ENCODE measurements around the gene ADNP.

Gene ADNP

GRCh38 chr20:50932016-50932485 lies 814 bp upstream of the ADNP start:
- no peak for DNase-seq (ENCODE audit: low read depth)

DNA sequence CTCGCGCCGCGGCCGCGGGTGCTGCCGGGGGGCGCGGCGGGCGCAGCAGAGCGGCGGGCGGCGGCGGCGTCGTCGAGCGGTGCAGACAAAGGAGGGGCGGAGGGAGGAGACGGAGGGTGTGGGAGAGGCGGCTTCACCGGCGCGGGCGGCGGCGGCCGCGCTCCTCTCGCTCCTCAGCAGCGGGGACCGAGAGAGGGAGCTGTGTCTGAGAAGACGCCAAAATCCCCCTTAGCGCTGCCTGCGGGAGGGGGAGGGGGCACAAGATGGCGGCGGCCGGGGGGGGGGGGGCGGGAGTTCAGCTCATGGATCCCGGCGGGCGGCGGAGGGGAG lies 296 bp downstream of the ADNP start:
- DNase-seq (ENCODE audit: low read depth) = no peak

GRCh38 chr20:50930139-50930975 lies 880 bp downstream of the ADNP start:
- no peak for DNase-seq (ENCODE audit: low read depth)

- peak; percentile 97 for DNase-seq (ENCODE audit: low read depth)
Observed at GRCh38 chr20:50929299-50930138, 1.7 kb downstream of the ADNP start.

DNA sequence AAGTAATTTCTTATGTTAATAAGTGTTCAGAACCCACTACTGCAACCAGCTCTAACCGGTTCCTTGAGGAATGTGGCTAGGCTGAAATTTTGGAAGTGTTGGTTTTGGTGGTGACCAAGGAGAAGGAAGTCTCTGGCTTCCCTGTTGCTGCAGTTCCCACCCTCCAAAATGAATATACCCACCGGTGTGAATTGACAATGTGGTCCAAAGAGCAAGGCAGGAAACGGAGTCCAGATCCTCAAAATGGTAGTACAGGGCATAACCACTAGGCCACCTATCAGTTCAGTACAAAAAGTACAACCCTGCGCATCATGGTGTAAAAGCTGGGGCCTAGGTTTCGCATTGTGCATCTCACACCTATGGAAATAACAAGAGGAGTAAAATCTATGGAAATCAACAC lies 2.8 kb downstream of the ADNP start:
- no peak for DNase-seq (ENCODE audit: low read depth)

- DNase-seq (ENCODE audit: low read depth) = no peak
Observed at GRCh38 chr20:50926530-50926929, 4.7 kb downstream of the ADNP start.

GRCh38 chr20:50924261-50924920 lies 6.8 kb downstream of the ADNP start:
- DNase-seq (ENCODE audit: low read depth) = no peak

- no peak for DNase-seq (ENCODE audit: low read depth)
Observed at GRCh38 chr20:50921803-50922501, 9.3 kb downstream of the ADNP start.

DNA sequence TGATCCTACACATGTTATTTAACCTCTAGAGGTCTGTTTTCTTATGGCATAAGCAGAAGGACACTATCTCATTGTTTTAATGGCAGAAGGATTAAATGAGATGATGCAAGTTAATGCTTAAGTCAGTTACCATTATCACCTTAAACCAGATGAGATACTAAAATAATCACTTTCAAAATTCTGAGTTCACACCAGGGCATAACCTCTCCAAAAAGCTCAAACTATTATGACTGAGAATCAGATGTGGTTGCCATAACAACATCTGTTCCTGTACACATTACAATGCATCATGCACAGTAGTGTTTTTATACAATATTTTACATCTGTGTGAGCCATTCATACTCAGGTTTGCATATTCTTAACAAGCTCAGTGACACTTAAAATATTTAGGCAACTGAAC lies 10.2 kb downstream of the ADNP start:
- DNase-seq (ENCODE audit: low read depth) = no peak

DNA sequence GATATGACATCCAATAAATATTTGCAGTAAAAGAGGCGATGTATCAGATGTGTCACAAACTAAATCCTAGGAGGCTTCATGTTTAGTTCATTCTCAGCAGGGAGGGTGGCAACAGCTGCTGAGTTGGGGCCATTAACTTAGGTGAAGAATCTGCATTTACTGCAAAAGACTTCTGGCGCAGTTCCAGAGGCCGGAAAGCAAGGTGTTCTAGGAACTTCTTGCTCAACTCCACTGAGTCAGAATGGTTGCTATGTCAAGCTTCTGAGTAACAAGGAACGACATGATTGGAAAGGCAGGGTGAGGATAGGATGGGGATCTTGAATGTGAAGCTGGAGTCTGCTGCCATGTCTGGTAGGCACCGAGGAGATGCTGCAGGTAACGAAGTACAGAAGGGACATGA lies 11.7 kb downstream of the ADNP start:
- peak; percentile 58 for DNase-seq (ENCODE audit: low read depth)

DNA sequence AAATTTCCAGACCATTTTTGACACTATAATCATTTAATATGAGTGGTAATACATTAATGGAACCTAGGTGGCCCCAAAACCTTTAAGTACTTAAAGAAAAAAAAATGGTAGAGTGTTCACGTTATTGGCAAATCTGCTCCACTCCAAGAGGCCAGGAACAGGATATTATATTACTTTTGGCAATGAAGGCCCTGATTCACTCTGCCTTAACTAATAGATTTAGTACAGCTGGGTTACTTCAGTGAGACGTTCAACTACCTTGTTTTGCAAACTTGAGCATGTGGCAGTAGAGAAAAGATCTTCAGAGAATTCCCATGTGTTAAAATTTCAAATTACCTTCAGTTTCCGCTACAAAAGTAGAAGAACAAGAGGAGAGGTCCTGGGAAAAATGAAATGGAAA lies 12.8 kb downstream of the ADNP start:
- peak; percentile 48 for DNase-seq (ENCODE audit: low read depth)

GRCh38 chr20:50916934-50917333 lies 14.3 kb downstream of the ADNP start:
- no peak for DNase-seq (ENCODE audit: low read depth)

- DNase-seq (ENCODE audit: low read depth) = no peak
Observed at GRCh38 chr20:50916257-50916656, 15.0 kb downstream of the ADNP start.

GRCh38 chr20:50915424-50915823 lies 15.8 kb downstream of the ADNP start:
- DNase-seq (ENCODE audit: low read depth) = no peak

DNA sequence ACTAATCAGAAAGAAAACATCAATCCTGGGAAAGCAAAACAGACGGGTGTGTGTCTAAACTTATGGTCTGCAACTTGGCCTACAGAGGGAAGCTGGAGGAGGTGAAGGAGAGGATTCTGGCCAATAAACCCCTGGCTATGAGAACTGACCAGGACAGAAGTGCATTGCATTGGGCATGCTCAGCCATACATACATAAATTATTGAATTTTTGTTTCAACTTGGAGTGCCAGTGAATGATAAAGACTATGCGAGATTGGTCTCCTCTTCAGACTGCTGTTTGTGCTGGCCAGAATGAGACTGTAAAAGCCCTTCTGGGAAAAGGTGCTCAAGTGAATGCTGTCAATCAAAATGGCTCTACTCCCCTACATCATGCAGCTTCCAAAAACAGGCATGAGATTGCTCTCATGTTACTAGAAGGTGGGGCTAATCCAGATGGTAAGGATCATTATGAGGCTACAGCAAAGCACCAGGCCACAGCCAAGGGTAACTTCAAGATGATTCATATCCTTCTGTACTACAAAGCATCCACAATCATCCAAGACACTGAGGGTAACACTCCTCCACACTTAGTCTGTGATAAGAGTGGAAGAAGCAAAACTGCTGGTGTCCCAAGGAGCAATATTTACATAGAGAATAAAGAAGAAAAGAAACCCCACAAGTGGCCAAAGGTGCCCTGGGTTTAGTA lies 17.4 kb downstream of the ADNP start:
- DNase-seq (ENCODE audit: low read depth) = peak; percentile 59

- DNase-seq (ENCODE audit: low read depth) = no peak
Observed at GRCh38 chr20:50911716-50912115, 19.5 kb downstream of the ADNP start.

- peak; percentile 77 for DNase-seq (ENCODE audit: low read depth)
Observed at GRCh38 chr20:50911030-50911429, 20.2 kb downstream of the ADNP start.

GRCh38 chr20:50909413-50909812 lies 21.8 kb downstream of the ADNP start:
- DNase-seq (ENCODE audit: low read depth) = no peak

DNA sequence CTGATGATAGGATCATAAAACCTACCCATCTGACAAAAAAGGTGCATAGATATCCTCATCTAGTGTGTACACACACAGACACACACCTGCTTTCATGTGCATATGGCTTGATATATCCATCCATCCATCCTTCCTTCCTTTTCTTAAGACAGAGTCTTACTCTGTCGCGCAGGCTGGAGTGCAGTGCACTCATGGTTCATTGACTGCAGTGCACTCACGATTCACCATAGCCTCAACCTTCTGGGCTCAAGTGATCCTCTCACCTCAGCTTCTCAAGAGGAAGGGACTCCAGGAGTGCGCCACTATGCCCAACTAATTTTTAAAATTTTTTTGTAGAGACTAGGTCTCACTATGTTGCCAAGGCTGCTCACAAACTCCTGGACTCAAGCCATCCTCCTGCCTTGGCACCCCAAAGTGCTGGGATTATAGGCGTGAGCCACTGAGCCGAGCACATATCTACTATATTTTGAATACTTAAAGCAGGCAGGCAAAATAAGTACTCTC lies 27.1 kb downstream of the ADNP start:
- DNase-seq (ENCODE audit: low read depth) = no peak

GRCh38 chr20:50903353-50904051 lies 27.7 kb downstream of the ADNP start:
- DNase-seq (ENCODE audit: low read depth) = no peak

GRCh38 chr20:50901301-50901700 lies 29.9 kb downstream of the ADNP start:
- no peak for DNase-seq (ENCODE audit: low read depth)

Measured in fibroblast of the conjunctiva (primary cell).